Hepatocyte (in vitro differentiated cells): ENCODE measurements around the gene STEAP4. TPM values are rescaled to one million over a fixed set of nuclear protein-coding genes. Genes with fewer than 3 reads are reported as not detected.

Experiments used
- DNase-seq: peaks from one replicate; pipeline ENCODE4 v3.0.0-alpha.2; 2016; ENCODE audit warnings: low spot score
- H2AFZ ChIP-seq: fragments of 200-600 bp; sonication (generic); 2 replicates; pipeline ENCODE4 v1.6.0; 2016; ENCODE audit warnings: antibody characterized with exemption, mild to moderate bottlenecking
- H3K27ac ChIP-seq: fragments of 200-600 bp; sonication (generic); 2 replicates; pipeline ENCODE4 v1.5.1; 2016; ENCODE audit warnings: mild to moderate bottlenecking
- H3K27me3 ChIP-seq: fragments of 200-600 bp; sonication (generic); 2 replicates; pipeline ENCODE4 v1.6.1; 2016
- H3K36me3 ChIP-seq: fragments of 200-600 bp; sonication (generic); replicated peaks from 2 replicates; pipeline ENCODE4 v1.5.1; 2016; ENCODE audit warnings: low read depth; ENCODE audit not compliant: insufficient read depth
- H3K4me1 ChIP-seq: fragments of 200-600 bp; sonication (generic); 2 replicates; pipeline ENCODE4 v1.5.1; 2016; ENCODE audit warnings: mild to moderate bottlenecking, moderate library complexity; ENCODE audit not compliant: insufficient read depth
- H3K4me2 ChIP-seq: fragments of 200-600 bp; sonication (generic); 2 replicates; pipeline ENCODE4 v1.6.0; 2016
- H3K4me3 ChIP-seq: fragments of 200-600 bp; sonication (generic); 2 replicates; pipeline ENCODE4 v1.5.1; 2016; ENCODE audit warnings: mild to moderate bottlenecking
- H3K79me2 ChIP-seq: fragments of 200-600 bp; sonication (generic); 2 replicates; pipeline ENCODE4 v1.6.0; 2017; ENCODE audit warnings: mild to moderate bottlenecking
- H3K9me2 ChIP-seq: fragments of 200-600 bp; sonication (generic); replicated peaks from 2 replicates; pipeline ENCODE4 v1.6.0; 2017; ENCODE audit warnings: mild to moderate bottlenecking; ENCODE audit not compliant: insufficient read depth
- H3K9me3 ChIP-seq: fragments of 200-600 bp; sonication (generic); 2 replicates; pipeline ENCODE4 v1.5.1; 2016; ENCODE audit warnings: low read depth, mild to moderate bottlenecking
- H4K20me1 ChIP-seq: fragments of 200-600 bp; sonication (generic); 2 replicates; pipeline ENCODE4 v1.6.0; 2016; ENCODE audit warnings: mild to moderate bottlenecking; ENCODE audit not compliant: insufficient read depth, poor library complexity, severe bottlenecking
- CTCF ChIP-seq: fragments of 200-600 bp; sonication (generic); IDR thresholded peaks from 2 replicates; pipeline ENCODE4 v1.5.1; 2016; ENCODE audit warnings: antibody characterized with exemption, mild to moderate bottlenecking; ENCODE audit not compliant: poor library complexity
- EZH2 ChIP-seq: fragments of 200-600 bp; sonication (generic); IDR thresholded peaks from 2 replicates; pipeline ENCODE4 v1.6.1; 2016; ENCODE audit warnings: antibody characterized with exemption, mild to moderate bottlenecking, borderline replicate concordance
- EZH2phosphoT487 ChIP-seq: fragments of 200-600 bp; sonication (generic); IDR thresholded peaks from one replicate; pipeline ENCODE4 v1.6.1; 2018; ENCODE audit warnings: antibody characterized with exemption, mild to moderate bottlenecking, low read depth, moderate library complexity; ENCODE audit not compliant: unreplicated experiment, severe bottlenecking
- WGBS: methylation state at CpG from one replicate; pipeline ENCODE4 v1.1.6; 2016; ENCODE audit warnings: low lambda C conversion rate; ENCODE audit errors: missing lambda C conversion rate; 5-methylcytosine and 5-hydroxymethylcytosine counted together
- polyA plus RNA-seq: library from polyadenylated mRNA; unstranded; fragments of >200 nt; fragmentation: Nextera tagmentation; extraction: Ambion mirVana; gene quantifications from 2 replicates; pipeline ENCODE4 v1.2.1, GENCODE V29; 2016
- total RNA-seq: library from RNA; depleted of rRNA; stranded (reverse); fragments of >200 nt; gene quantifications from 2 replicates; pipeline ENCODE4 v1.2.3, GENCODE V29; 2014

STEAP4 gene
- total and polyA plus RNA-seq, 2 experiments from 2014 or later = 1.1 TPM; not detected in 1

GRCh38 chr7:88324699-88325098, 18.0 kb upstream of the STEAP4 start:
- H4K20me1 ChIP-seq = no peaks in the 10 kb centered on the region
- no peak for DNase-seq
- TF ChIP-seq EZH2 = no peak
- no peak for TF ChIP-seq CTCF
- no peak for TF ChIP-seq EZH2phosphoT487
- H3K27ac ChIP-seq = no peak overlapping the region
- no peaks in the 10 kb centered on the region for H3K27me3 ChIP-seq
- H3K9me3 ChIP-seq = no peaks in the 10 kb centered on the region
- no peak overlapping the region for H3K4me3 ChIP-seq
- 89% methylated on average over 4 of the region's 4 CpGs for WGBS
- no peaks in the 10 kb centered on the region for H3K4me1 ChIP-seq
- H3K9me2 ChIP-seq = no peaks in the 10 kb centered on the region
- H3K4me2 ChIP-seq = no peak overlapping the region
- H3K79me2 ChIP-seq = no peaks in the 10 kb centered on the region
- H2AFZ ChIP-seq = no peak overlapping the region
- H3K36me3 ChIP-seq = no peaks in the 10 kb centered on the region

DNA sequence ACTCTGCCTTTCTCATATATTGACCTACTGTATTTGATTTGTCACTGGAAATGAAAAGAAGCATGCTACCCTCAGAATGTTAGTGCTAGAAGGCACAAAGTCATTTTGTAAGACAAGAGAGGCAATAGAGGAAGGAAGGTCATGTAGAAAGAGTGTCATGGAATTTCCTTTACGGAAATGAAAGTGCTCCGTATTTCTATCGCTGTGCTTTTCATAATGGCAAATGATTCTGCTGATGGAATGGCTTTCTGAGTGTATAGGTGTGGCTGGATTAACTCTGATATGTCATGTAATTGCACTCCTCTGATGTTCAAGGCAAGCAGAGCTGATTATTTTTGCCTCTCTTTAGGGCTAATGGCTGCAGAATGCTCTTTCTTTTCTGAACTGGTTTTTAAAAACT, 15.5 kb upstream of the STEAP4 start:
- no peaks in the 10 kb centered on the region for H3K36me3 ChIP-seq
- no peak overlapping the region for H3K4me3 ChIP-seq
- H3K27ac ChIP-seq = no peak overlapping the region
- TF ChIP-seq EZH2phosphoT487 (no peak), EZH2 (no peak), CTCF (no peak)
- H2AFZ ChIP-seq = no peak overlapping the region
- no peak overlapping the region for H3K4me2 ChIP-seq
- H3K79me2 ChIP-seq = no peaks in the 10 kb centered on the region
- no peaks in the 10 kb centered on the region for H3K9me2 ChIP-seq
- no peaks in the 10 kb centered on the region for H3K4me1 ChIP-seq
- no peaks in the 10 kb centered on the region for H3K27me3 ChIP-seq
- 91% methylated on average over 3 of the region's 3 CpGs for WGBS
- no peaks in the 10 kb centered on the region for H3K9me3 ChIP-seq
- DNase-seq = no peak
- no peaks in the 10 kb centered on the region for H4K20me1 ChIP-seq

DNA sequence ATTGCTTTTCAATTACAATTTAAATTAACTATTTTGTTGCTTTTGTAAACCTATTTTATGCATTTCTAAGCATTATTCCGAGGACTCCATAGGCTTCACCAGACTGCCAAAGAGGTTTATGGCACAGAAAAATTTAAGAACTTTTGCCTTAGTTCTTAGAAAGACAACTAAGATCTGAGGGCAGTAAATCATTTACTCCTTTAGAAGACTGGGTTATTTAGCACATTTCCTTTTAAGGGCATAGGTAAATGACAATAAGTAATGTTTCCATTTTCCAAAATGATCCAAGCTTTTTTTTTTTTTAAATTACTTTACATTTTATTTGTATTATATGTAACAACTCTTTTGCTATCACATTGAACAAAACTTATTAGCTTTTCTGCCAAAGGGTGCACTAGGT, 15.0 kb upstream of the STEAP4 start:
- H4K20me1 ChIP-seq = no peaks in the 10 kb centered on the region
- H3K4me2 ChIP-seq = no peak overlapping the region
- H3K27me3 ChIP-seq = no peaks in the 10 kb centered on the region
- WGBS = 83% methylated on average over 1 of the region's 1 CpG
- no peaks in the 10 kb centered on the region for H3K9me3 ChIP-seq
- H3K79me2 ChIP-seq = no peaks in the 10 kb centered on the region
- no peaks in the 10 kb centered on the region for H3K9me2 ChIP-seq
- DNase-seq = no peak
- no peaks in the 10 kb centered on the region for H3K4me1 ChIP-seq
- H3K4me3 ChIP-seq = no peak overlapping the region
- no peak for TF ChIP-seq CTCF
- no peak overlapping the region for H3K27ac ChIP-seq
- no peak overlapping the region for H2AFZ ChIP-seq
- no peaks in the 10 kb centered on the region for H3K36me3 ChIP-seq

DNA sequence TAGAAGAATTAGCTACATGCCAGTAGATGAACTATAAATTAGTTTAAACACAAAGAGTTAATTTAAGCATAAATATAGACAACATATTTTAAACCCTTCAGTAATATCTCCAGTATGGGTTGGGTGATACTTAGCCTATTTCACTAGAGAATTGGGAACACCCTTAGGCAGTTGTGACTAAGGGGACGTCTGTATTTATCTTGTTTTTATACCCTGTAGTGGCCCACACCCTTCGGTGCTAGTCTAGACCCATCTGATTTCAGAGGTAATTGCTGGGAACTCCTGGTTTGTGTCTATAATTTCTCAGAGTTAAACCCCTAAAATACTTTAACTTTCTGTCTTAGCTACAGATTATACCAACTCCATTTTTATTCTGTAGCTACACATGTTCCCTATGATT, 11.5 kb upstream of the STEAP4 start:
- TF ChIP-seq CTCF (no peak), EZH2 (no peak), EZH2phosphoT487 (no peak)

More for the DNA sequence above, 11.5 kb upstream of the STEAP4 start:
- 82% methylated on average over 2 of the region's 2 CpGs for WGBS
- H3K4me1 ChIP-seq = no peaks in the 10 kb centered on the region
- no peaks in the 10 kb centered on the region for H3K79me2 ChIP-seq
- no peak for DNase-seq
- H2AFZ ChIP-seq = no peak overlapping the region
- H3K27ac ChIP-seq = no peak overlapping the region
- H3K4me2 ChIP-seq = no peak overlapping the region
- H3K4me3 ChIP-seq = no peak overlapping the region
- no peaks in the 10 kb centered on the region for H3K9me3 ChIP-seq
- H3K9me2 ChIP-seq = no peaks in the 10 kb centered on the region
- H3K27me3 ChIP-seq = no peaks in the 10 kb centered on the region
- no peaks in the 10 kb centered on the region for H3K36me3 ChIP-seq
- H4K20me1 ChIP-seq = no peaks in the 10 kb centered on the region
